Measurements from ENCODE around the gene RUFY1.

RUFY1 gene

GRCh38 chr5:179610109-179610902 lies 60.0 kb downstream of the RUFY1 start:
- Histone ChIP-seq H3K27ac (no peak overlapping the region), H3K36me3 (peaks cover 99% of the 10 kb centered on the region), H4K20me1 (peaks cover 100% of the 10 kb centered on the region)

DNA sequence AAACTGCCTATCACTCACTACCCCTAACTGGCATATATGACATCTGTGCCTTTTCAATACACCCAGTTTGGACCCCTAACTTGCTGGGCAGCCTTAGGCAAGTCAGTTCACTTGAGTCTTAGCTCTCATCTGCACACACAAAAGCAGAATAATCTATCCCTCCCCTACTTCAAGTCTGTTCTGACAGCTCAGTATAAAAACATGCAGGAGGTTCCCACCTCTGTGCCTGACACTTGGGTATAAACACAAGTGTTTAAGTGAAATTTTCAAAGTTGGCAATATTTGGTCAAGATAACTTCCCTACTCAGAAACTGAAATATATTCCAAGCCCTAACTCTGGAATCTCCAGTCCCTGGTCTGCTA lies 60.5 kb downstream of the RUFY1 start:
- H3K27ac ChIP-seq = no peak overlapping the region
- H3K4me3 ChIP-seq = no peak overlapping the region
- peaks cover 29% of the 10 kb centered on the region for H3K4me1 ChIP-seq
- no peaks in the 10 kb centered on the region for H3K27me3 ChIP-seq
- no peaks in the 10 kb centered on the region for H3K9me3 ChIP-seq
- TF ChIP-seq Cebpa-rat (IDR thresholded peaks at IDR 0.05) = no peak
- H3K36me3 ChIP-seq = peaks cover 99% of the 10 kb centered on the region
- H4K20me1 ChIP-seq = peaks cover 100% of the 10 kb centered on the region
- H3K4me2 ChIP-seq = no peak overlapping the region
- H3K9ac ChIP-seq = no peak overlapping the region

More at GRCh38 chr5:179610109-179610902, 60.0 kb downstream of the RUFY1 start:
- Histone ChIP-seq H3K27me3 (no peaks in the 10 kb centered on the region), H3K9me3 (no peaks in the 10 kb centered on the region), H3K9ac (no peak overlapping the region), H3K4me1 (peaks cover 35% of the 10 kb centered on the region), H3K4me2 (no peak overlapping the region), H3K4me3 (no peak overlapping the region)
- TF ChIP-seq Cebpa-rat (IDR thresholded peaks at IDR 0.05) = no peak

- TF ChIP-seq Cebpa-rat (IDR thresholded peaks at IDR 0.05) = no peak
- H3K9ac ChIP-seq = no peak overlapping the region
- H4K20me1 ChIP-seq = peaks cover 100% of the 10 kb centered on the region
- no peaks in the 10 kb centered on the region for H3K27me3 ChIP-seq
- no peak overlapping the region for H3K4me2 ChIP-seq
- no peaks in the 10 kb centered on the region for H3K9me3 ChIP-seq
- H3K4me1 ChIP-seq = peaks cover 18% of the 10 kb centered on the region
- no peak overlapping the region for H3K27ac ChIP-seq
- no peak overlapping the region for H3K4me3 ChIP-seq
- peaks cover 99% of the 10 kb centered on the region for H3K36me3 ChIP-seq
These were observed 62.5 kb downstream of the RUFY1 start for GRCh38 chr5:179612577-179613459.

GRCh38 chr5:179613460-179614071 lies 63.2 kb downstream of the RUFY1 start:
- Histone ChIP-seq H3K9me3 (no peaks in the 10 kb centered on the region), H3K27ac (no peak overlapping the region), H3K4me1 (peaks cover 17% of the 10 kb centered on the region), H3K27me3 (no peaks in the 10 kb centered on the region), H3K4me3 (no peak overlapping the region), H4K20me1 (peaks cover 100% of the 10 kb centered on the region), H3K4me2 (no peak overlapping the region), H3K9ac (no peak overlapping the region), H3K36me3 (peaks cover 99% of the 10 kb centered on the region)
- TF ChIP-seq Cebpa-rat (IDR thresholded peaks at IDR 0.05) = no peak

GRCh38 chr5:179614745-179615144 lies 64.4 kb downstream of the RUFY1 start:
- Histone ChIP-seq H3K9ac (no peak overlapping the region), H4K20me1 (peaks cover 100% of the 10 kb centered on the region), H3K4me2 (no peak overlapping the region), H3K27ac (no peak overlapping the region), H3K9me3 (no peaks in the 10 kb centered on the region), H3K36me3 (peaks cover 97% of the 10 kb centered on the region), H3K4me1 (peaks cover 27% of the 10 kb centered on the region), H3K27me3 (no peaks in the 10 kb centered on the region), H3K4me3 (no peak overlapping the region)
- TF ChIP-seq Cebpa-rat (IDR thresholded peaks at IDR 0.05) = no peak

DNA sequence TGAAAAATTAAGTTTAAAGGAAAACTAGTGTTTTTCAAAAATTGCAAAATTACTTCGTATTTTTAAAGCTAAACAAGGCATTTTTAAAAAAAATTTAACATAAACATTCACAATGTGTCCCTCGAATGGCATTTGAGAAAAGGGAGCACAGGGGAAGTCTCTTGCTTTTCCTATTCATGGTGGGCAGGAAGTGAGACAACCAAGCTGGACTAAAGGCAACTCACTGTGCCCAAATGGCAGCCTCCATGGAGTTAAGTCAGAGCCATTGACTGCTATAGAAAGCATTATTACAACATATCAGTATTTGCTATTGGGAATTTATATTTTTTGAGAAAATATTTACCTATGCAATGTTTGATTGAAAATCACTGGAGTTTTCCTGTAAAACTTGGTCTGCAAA lies 64.8 kb downstream of the RUFY1 start:
- Histone ChIP-seq H3K27ac (no peak overlapping the region), H4K20me1 (peaks cover 100% of the 10 kb centered on the region), H3K9ac (no peak overlapping the region), H3K4me2 (no peak overlapping the region), H3K4me3 (no peak overlapping the region), H3K4me1 (peaks cover 31% of the 10 kb centered on the region), H3K36me3 (peaks cover 97% of the 10 kb centered on the region), H3K27me3 (no peaks in the 10 kb centered on the region), H3K9me3 (no peaks in the 10 kb centered on the region)
- no peak for TF ChIP-seq Cebpa-rat (IDR thresholded peaks at IDR 0.05)

- Histone ChIP-seq H4K20me1 (peaks cover 100% of the 10 kb centered on the region), H3K9ac (no peak overlapping the region), H3K4me1 (peaks cover 40% of the 10 kb centered on the region), H3K4me2 (no peak overlapping the region), H3K27me3 (no peaks in the 10 kb centered on the region), H3K36me3 (peaks cover 97% of the 10 kb centered on the region), H3K27ac (no peak overlapping the region), H3K9me3 (no peaks in the 10 kb centered on the region), H3K4me3 (no peak overlapping the region)
- no peak for TF ChIP-seq Cebpa-rat (IDR thresholded peaks at IDR 0.05)
These were observed 65.7 kb downstream of the RUFY1 start for GRCh38 chr5:179616002-179616594.

- H3K9ac ChIP-seq = no peak overlapping the region
- TF ChIP-seq Cebpa-rat (IDR thresholded peaks at IDR 0.05) = no peak
- peaks cover 99% of the 10 kb centered on the region for H4K20me1 ChIP-seq
- peak overlapping the region; percentile 1; the same call in 1 of the 2 replicates for H3K4me2 ChIP-seq
- peaks cover 48% of the 10 kb centered on the region for H3K4me1 ChIP-seq
- H3K27ac ChIP-seq = no peak overlapping the region
- H3K4me3 ChIP-seq = no peak overlapping the region
- H3K9me3 ChIP-seq = no peaks in the 10 kb centered on the region
- peaks cover 95% of the 10 kb centered on the region for H3K36me3 ChIP-seq
- no peaks in the 10 kb centered on the region for H3K27me3 ChIP-seq
These were observed 67.6 kb downstream of the RUFY1 start for GRCh38 chr5:179617930-179618329.

DNA sequence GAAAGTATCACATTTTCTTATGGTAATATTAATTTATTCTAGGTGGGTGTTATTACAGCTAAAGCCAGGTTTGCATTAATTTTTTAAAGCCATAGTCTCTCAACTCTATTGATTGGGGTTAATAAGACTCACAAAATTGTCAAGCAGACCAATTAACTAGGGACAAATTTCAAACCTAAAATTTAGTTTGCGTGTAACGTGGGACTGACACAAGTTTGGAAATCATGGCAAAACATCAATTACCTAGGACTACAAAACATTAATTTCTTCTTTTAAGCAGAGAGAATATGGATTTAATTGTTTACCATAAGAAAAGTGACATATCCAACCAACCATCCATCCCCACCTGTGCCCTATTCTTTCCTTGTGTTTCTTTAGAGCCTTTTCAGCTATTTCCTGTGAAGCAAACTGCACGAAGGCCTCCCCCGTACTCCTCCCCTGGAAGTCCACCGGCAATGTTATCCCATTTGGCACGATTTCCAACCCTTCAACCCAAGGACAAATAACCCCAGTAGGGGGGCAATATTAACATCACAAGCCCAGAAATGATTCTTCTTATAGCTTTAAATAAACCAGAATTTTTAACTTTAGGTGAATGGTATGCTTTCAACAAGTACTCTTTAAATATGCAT lies 68.7 kb downstream of the RUFY1 start:
- H3K27ac ChIP-seq = no peak overlapping the region
- peak overlapping the region; percentile 13; the same call in 1 of the 2 replicates for H3K9ac ChIP-seq
- no peak for TF ChIP-seq Cebpa-rat (IDR thresholded peaks at IDR 0.05)
- H3K27me3 ChIP-seq = no peaks in the 10 kb centered on the region
- peaks cover 93% of the 10 kb centered on the region for H4K20me1 ChIP-seq
- peak overlapping the region; percentile 25; the same call in 1 of the 2 replicates for H3K4me3 ChIP-seq
- no peaks in the 10 kb centered on the region for H3K9me3 ChIP-seq
- peaks cover 49% of the 10 kb centered on the region for H3K4me1 ChIP-seq
- peak overlapping the region; percentile 88 for H3K4me2 ChIP-seq
- H3K36me3 ChIP-seq = peaks cover 84% of the 10 kb centered on the region
